NCI-H510A treated with DMSO at 0.1 percent for 48 hours (cell line): ENCODE data around the gene PAQR8.
A peak's percentile ranks its signal among the peaks of the same experiment; 100 is the strongest.
"Not testable (repeated sequence)": the region's sequence is repeated elsewhere in the genome, so short reads cannot be mapped to it uniquely, and the experiment has no call there.

Source experiments
- DNase-seq: peaks from one replicate; lab custom pipeline; 2025; lab: John Stamatoyannopoulos, UW

The PAQR8 gene

DNA sequence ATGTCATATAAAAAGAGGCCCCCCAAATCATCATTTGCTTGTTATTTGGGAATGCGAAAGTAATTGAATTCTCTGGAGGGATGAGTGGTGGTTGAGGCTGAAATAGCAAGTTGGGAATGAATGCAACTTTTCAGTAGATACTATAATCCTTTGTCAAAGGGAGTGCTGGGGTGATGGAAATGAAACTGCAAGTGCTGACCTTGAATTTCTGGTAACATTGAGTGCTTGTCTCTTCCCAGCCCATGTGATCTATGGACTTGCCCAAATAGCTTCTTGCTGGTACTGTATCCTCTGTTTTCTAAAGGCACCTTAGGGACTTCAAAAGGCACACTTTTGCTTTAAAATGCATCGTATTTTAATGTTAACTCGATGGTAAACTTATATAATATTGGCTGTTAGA lies 14.8 kb downstream of the PAQR8 start:
- no peak for DNase-seq

DNA sequence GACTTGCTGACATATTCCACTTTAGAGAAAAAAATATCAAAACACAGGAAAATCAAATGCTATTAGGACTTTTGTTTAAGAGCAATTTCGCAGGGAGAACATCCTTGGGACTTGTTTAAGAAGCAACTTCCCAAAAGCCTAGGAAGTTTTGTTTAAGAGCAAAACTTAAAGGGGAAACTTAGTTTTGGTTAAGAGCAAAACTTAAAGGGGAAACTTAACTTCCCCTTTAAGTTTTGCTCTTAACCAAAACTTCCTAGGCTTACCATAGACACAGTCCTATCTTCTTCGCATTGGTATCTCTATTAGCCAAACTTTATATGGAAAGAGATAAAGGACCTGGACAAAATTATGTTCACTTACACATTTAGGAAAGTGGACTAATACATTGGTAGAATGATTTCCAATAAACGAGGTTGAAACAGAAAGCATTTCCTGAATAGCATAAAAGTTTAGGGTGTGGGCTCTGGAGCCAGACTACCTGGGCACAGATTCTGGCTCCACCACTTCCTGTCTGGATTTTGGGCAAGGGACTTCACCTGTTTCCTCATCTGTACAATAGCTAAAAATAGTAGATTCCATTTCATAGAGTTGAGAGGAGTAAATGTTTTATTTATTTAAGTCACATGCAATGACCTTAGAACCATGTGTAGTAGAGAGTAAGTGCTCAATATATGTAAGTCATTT lies 15.7 kb downstream of the PAQR8 start:
- DNase-seq = no peak

DNA sequence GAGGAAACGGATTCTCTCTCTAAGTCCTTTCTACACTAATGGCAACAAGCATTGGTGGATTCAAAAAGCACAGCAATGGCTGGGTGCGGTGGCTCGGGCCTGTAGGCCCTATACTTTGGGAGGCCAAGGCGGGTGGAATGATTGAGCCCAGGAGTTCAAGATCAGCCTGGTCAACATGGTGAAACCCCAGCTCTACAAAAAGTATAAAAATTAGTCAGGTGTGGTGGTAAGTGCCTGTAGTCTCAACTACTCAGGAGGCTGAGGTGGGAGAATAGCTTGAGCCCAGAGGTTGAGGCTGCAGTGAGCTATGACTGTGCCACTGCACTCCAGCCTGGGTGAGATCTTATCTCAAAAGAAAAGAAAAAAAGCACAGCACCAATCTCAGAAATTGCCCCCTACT lies 19.3 kb downstream of the PAQR8 start:
- DNase-seq = no peak

DNA sequence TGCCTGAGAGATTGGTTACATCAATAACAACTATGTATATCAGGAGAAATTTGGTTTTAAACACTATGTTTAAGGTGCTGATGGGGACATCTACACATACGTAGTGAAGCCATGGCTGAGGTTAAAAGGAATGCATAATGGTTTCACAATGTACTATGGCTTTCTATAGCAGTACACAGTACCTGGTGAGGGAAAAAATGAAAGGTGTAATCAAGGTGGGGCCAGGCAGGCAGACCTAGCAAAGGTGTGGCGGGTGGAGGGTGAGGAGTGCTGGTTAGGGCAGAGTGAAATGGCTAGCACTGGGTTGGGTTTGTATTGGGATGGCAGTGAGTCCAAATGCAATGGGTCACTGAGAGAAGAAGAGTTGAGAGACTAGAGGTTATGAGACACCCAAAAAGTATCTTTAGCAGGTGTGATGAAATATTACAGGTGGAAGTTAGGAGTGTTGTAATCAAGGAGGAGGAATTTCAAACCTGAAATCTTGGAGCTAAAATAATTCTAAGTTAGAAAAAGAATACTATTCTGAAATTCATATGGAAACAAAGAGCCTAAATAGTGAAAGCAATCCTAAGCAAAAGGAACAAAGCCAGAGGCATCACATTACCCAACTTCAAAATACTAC lies 22.3 kb downstream of the PAQR8 start:
- no peak for DNase-seq

DNA sequence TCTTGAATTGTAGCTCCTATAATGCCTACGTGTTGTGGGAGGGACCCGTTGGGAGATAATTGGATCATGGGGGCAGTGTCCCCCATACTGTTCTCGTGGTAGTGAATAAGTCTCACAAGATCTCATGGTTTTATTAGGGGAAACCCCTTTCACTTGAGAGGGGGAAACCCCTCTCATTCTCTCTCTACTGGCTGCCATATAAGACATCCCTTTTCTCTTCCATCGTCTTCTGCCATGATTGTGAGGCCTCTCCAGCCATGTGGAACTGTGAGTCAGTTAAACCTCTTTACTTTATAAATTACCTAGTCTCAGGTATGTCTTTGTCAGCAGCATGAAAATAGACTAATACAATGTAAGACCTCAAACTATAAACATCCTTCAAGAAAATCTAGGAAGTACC lies 23.1 kb downstream of the PAQR8 start:
- DNase-seq = no peak

DNA sequence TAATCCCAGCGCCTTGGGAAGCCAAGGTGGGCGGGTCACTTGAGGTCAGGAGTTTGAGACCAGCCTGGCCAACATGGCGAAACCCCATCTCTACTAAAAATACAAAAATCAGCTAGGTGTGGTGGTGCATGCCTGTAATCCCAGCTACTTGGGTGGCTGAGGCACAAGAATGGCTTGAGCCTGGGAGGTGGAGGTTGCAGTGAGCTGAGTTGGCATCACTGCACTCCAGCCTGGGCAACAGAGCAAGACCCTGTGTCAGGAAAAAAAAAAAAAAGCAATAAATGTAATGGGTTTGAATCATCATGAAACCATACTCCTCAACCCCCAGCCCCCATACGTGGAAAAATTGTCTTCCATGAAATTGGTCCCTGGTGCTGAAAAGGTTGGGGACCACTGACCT lies 26.2 kb downstream of the PAQR8 start:
- DNase-seq = not testable (repeated sequence)

DNA sequence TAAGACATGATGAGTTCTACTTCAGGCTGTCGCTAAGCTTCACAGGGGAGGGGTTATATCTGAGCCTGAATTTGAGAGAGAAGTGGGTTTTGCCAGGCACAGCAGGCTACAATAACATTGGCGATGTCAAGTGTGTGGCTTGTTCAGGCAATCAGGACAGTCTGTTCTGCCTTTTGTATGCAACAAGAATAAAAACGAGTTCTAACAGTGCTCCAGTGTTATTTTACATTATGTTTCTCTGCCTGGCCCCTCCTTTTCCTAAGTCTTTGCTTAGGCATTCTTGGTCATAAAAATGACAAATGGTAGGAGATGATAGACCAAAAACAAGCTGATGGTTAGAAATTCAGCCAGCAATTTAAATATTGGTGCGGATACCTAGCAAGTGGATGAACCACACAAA lies 26.8 kb downstream of the PAQR8 start:
- DNase-seq = no peak

DNA sequence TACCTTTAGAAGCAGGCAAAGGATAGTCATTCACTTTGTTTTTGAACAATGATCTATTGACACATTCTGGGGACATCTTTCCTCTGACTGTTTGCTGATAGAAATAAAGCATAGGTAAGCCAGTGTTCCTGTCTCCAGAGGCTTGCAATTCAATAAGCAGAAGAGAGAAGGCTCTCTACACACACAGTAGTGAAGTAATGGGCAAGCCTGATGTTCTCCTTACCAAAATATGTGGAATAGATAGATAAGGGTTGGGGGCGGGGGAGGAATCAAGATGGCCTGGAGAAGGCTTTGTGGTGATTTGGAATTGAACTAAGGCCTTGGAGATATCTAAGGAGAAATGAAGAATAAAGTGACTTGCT lies 27.3 kb downstream of the PAQR8 start:
- no peak for DNase-seq

DNA sequence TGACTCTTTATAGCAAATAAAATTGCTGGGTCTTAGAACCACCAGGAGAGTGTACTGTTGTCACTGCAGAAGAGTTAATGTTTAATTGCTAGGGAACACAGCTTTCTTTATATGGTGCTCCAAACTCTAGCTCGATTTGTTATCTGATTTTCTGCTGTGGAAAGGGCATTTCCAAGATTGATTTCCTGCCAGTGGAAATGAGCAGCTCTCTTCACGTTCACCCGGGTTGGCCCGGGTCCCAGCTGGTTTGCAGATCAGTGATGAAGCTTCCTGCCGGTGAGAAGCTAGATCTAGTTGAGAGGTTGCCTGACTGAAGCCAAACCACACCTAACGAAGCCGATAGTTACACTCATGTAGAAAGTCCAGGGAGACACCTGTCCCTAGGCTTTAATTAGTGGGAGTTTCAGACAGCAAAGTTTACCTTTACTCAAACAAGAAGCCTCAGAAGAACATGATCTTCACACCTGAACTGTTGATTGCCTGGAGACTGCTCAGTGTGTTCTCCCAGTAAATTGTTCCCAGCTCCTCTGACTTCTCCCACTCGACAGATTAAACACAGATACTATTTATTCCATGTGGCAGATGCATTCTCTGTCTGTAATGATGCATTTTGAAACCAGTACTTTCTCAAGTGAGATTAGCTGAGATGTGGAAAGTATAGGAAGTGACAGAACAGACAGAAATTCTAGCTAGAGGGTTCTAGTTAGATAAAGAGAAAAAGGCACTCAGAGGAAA lies 27.8 kb downstream of the PAQR8 start:
- DNase-seq = peak; percentile 88

DNA sequence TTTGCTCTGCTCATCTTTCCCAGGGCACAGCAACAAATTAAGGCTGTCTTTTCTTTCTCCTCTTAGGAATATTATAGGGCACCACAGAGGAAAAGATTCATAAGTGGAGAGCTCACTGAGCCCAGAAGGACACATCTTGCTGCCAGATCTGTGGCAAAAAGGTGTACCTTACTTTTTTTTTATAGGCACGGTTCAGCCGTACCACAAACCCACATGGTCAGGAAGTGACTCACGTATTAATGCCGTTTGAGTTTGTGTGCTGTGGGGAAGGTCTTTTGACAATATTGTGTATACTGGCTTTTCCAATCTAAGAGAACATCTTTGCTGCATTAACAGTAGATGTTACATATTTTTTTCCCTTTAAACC lies 28.4 kb downstream of the PAQR8 start:
- peak; percentile 58 for DNase-seq

DNA sequence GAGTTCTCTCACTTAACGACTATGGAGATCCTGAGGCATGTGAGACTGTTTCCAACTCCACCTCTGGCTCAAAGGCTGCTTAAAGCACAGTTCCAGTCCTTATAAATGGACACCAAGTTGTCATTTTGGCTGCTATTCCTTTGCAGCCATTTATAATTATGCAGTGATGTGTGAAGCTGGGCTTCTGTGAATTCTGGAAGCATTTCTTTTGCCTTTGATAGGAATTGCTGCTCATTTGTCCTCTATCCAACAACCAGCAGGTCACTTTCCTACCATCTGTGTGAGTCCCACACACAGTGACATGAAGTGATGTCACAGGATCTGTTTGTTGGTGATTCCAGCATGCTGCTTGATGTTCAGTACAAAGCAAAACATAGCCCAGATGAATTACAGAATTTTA lies 29.6 kb downstream of the PAQR8 start:
- DNase-seq = no peak

DNA sequence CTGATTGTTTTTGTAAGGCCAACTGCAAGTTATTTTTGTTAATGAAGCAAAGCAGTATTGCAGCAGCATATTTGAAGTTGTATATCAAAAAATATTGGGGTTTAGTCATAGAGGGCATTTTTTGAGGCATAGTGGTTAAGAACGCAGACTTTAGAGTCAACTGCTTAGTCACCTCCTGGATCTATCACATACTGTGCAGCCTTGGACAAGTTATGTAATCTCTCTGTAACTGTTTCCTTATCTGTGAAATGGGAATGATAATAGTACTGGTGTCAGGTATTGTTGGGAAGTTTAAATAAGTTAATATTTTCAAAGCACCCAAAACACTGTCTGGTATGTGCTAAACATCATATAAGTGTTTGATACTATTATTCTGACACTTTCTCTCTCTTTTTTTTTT lies 31.0 kb downstream of the PAQR8 start:
- no peak for DNase-seq

DNA sequence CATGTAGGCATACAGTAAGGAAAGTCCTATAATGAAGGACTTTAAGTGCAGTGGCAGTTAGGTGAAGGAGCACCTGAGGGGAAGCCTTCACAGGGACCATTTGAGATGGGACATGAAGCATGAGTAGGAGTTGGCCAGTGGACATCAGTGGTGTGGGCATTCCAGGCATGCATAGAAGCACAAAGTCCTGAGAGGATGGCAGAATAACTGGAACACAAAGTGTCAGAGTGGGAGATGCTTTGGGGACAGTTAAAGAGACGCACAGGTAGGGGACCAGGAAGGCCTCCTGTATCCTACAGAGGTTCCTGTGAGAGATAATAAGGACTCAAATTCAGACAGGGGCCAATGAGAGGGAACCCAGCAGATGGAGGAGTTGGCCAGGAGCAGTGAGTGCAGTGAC lies 31.8 kb downstream of the PAQR8 start:
- no peak for DNase-seq

DNA sequence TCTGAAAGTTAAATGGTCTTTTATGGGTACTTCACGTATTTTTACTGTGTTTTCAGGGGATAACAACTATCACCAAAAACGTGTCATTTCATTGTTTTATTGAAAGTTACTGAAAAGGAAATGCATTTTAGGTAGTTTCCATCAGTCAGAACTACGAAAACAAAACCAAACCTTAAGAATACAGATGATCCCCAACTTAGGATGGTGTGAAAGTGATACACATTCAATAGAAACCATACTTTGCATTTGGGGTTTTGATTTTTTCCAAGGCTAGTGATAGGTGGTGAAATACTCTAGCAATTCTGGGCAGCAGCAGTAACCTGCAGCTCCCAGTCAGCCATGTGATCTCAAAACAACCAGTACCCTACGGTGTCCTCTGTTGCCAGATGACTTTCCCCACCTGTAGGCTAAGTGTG lies 32.3 kb downstream of the PAQR8 start:
- no peak for DNase-seq

DNA sequence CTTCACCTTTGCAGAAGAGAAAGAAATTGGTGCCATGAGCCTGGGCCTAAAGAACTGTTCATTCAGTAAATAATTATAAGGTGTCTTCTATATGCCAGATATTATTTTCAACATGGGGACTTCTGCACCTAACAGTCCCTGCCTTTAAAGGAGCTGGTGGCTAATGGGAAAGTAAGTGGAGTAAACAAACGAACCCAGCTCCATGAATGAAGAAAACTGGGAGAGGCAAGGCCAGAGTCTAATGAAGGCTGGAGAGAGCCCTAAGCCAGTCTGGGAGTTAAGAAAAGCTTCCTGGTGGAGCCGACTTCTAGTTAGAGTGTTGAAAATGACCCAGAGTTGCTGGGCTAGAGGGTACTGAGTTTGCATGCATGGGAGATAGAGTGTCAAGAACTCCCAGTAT lies 34.0 kb downstream of the PAQR8 start:
- no peak for DNase-seq

DNA sequence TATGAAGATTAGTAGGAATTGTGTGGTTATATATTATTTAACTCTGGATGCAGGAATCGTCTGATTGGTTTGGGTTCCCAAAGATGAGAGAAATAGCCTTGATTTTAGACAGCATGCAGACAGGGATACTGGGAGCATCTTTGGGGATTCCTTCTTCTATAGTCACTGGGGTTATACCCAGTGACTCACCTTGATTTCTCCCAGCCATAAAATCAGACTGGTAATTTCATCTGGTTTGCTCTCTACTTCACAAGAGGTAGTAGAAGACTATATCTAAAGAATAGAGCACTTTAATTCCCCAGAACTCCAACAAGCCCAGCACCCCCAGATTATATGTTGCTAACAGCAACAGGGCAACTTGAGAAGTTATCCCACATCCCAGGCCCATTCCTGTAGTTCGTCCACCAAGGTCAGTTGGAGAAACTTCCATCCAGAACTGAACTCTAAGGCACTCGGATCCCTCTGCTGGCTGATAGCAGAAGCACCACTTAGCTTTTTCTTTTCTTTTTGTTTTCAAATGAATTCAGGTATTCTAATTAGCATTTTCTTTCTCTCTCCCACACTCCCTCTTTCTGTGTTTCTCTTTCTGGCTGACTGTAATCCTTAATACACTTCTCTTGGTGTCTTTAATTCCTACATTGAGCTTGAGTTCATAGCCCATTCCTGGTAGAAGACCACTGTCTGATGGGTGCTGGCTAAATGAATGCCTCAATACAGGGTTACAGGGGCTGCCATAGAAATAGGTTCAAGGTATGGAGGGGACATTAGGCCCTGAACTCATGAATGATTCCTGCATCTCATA lies 37.8 kb downstream of the PAQR8 start:
- DNase-seq = peak; percentile 86

DNA sequence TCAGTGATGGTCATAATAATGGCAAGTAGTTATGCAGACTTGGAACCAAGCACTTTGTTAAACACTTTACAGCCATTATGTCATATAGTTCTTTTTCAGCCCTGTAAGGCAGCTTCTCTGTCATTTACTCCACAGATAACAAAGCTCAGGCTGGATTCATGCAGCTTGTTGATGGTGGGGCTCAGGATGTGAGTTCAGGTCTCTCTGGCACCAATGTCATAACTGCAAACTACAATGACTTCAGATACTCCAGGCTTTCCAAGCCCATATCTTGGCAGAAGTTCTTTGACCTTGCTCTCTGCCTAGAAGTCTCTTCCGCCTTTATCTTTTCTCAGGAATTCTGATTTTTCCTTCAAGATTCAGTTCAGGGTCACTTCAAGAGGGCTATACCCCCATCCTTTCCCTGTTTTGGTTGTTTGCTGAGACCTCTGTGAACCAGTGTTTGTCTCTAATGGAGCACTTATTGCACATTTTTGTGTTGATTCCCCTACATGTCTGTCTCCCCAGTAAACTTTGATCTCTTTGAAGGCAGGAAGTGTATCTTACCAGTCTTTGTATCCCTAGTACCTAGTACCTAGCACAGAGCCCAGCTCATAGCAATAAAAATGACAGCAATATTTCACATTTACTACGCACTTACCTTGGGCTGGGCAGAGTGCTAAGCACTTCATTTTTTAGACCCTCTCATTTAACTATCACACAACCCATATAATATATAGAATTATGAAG lies 38.5 kb downstream of the PAQR8 start:
- DNase-seq = no peak

DNA sequence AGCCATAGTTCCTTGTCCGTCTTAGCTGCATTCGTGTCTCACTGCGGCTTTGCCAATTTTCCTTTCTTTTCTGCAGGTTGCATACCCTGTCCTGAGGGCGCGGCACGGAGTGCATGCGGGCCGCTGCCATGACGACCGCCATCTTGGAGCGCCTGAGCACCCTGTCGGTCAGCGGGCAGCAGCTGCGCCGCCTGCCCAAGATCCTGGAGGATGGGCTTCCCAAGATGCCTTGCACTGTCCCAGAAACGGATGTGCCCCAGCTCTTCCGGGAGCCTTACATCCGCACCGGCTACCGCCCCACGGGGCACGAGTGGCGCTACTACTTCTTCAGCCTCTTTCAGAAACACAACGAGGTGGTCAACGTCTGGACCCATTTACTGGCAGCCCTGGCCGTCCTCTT lies 41.1 kb downstream of the PAQR8 start:
- DNase-seq = no peak

DNA sequence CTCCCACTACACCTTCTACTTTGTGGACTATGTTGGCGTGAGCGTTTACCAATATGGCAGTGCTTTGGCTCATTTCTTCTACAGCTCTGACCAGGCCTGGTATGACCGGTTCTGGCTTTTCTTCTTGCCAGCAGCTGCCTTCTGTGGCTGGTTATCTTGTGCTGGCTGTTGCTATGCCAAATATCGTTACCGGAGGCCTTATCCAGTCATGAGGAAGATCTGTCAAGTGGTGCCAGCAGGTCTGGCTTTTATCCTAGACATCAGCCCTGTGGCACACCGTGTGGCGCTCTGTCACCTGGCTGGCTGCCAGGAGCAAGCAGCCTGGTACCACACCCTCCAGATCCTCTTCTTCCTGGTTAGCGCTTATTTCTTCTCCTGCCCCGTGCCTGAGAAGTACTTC lies 41.7 kb downstream of the PAQR8 start:
- DNase-seq = no peak

DNA sequence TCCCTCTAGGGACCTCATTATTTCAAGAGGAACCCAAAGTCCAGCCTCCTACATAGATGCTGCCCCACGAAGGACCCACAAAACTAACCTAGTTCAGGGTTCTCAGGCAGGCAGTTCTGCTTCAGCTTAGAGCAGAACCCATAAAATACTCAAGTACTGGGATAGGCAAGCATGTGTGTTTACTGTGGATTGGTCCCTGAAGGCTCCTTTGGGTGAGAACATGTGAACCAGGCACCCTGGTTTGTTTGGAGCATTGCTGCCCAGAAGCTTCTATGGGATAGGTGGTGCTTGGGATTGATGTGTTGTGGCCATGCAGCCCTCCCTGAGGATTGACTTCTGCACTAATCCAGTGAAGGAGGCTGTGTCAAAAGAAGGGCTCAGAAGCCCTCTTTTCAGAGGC lies 43.3 kb downstream of the PAQR8 start:
- DNase-seq = no peak

DNA sequence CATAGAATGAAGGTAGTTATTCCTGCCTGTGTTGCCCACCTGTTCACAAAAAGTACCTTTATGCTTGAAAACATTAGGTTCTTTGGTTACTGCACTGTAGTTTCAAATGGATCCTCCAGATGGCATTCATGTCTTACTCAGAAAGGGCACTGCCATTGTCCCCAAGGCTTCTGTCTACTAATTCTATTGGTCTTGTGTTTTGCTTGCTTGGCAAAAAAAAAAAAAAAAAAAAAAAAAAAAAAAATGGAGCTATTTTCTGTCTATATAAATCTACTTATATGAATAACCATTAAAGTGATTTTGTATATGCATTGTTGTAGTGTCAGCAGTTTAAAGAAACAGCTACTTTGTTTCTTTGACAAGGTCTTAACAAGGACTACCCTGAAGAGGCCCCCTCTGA lies 45.5 kb downstream of the PAQR8 start:
- peak; percentile 75 for DNase-seq

DNA sequence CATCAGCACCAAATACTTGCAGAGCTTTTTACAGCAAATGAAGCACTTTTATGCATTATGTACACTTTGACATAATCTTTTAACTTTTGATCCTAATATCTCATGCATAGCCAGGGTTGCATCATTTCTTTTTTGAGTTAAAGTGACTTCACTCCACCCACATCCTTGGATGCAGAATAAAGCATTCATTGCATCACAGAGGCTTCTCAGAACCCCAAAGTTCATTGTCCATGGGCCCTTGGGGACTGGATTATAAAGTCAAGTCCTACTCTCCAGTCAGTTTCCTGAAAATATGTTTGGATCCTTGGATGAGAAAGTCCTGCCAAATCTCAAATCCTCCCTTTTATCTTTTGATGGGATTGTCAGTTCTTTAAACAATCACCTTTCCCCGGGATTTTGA lies 47.5 kb downstream of the PAQR8 start:
- DNase-seq = no peak
